Upper lobe of left lung (tissue), 4 donors: Measurements from ENCODE around the gene INTS11.

Experiments
- POLR2A ChIP-seq, 4 donors: fragments of 450-650 bp; IDR thresholded peaks; one replicate each; pipeline ENCODE4 v1.5.1; 2016 to 2017; ENCODE audit warnings: antibody characterized with exemption in 4 of 4, mild to moderate bottlenecking in 2 of 4
- POLR2AphosphoS5 ChIP-seq, 2 donors: sonication (generic); formaldehyde crosslinking; IDR thresholded peaks; one replicate each; pipeline ENCODE4 v1.5.1; 2017; ENCODE audit warnings: antibody characterized with exemption in 2 of 2
- TF ChIP-seq, protein P1 (sequence below), 6 experiments: fragments of 450-650 bp in 4 of 6; fragments of 200-600 bp in 2 of 6; sonication (generic) in 2 of 6; IDR thresholded peaks; one replicate each; pipeline ENCODE4 v1.5.1; 2016 to 2019; ENCODE audit warnings: antibody characterized with exemption in 6 of 6

GRCh38 chr1:1353389-1354151 lies 29.1 kb upstream of the INTS11 start:
- no peak for TF ChIP-seq POLR2AphosphoS5 (IDR thresholded peaks at IDR 0.05)
- TF ChIP-seq, protein P1, sequence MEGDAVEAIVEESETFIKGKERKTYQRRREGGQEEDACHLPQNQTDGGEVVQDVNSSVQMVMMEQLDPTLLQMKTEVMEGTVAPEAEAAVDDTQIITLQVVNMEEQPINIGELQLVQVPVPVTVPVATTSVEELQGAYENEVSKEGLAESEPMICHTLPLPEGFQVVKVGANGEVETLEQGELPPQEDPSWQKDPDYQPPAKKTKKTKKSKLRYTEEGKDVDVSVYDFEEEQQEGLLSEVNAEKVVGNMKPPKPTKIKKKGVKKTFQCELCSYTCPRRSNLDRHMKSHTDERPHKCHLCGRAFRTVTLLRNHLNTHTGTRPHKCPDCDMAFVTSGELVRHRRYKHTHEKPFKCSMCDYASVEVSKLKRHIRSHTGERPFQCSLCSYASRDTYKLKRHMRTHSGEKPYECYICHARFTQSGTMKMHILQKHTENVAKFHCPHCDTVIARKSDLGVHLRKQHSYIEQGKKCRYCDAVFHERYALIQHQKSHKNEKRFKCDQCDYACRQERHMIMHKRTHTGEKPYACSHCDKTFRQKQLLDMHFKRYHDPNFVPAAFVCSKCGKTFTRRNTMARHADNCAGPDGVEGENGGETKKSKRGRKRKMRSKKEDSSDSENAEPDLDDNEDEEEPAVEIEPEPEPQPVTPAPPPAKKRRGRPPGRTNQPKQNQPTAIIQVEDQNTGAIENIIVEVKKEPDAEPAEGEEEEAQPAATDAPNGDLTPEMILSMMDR (IDR thresholded peaks at IDR 0.05), result no peak
- no peak for TF ChIP-seq POLR2A (IDR thresholded peaks at IDR 0.05)
